ENCODE results near the gene CEP112. TPM values are rescaled to one million over a fixed set of nuclear protein-coding genes. Genes with fewer than 3 reads are reported as not detected.

Gene CEP112
- total and polyA plus RNA-seq, 2 experiments from 2014 or later, result 4.0 to 4.3 TPM

DNA sequence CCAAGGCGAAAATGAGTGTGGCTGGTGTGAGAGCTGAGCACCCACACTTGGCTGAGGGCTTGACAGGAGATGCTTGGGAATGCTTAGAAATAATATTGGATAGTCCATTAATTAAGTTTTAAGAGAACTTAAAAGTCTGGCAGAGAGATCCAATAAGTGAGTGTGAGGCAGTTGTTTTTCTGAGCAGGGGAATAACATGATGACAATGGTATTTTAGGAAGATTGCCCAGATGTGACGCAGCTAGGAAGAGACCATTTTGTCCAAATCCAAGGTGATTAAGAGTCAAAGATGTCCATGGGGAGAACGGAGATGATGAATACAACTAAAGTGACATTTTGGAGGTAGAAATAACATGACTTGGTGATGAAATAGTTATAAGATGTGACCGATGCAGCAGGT lies 527.7 kb downstream of the CEP112 start:
- H3K27ac ChIP-seq (ENCODE audit: low read depth), result no peak overlapping the region
- no peaks in the 10 kb centered on the region for H3K27me3 Mint-ChIP-seq (ENCODE audit: insufficient read depth, low read depth, poor library complexity)

More for the DNA sequence above, 527.7 kb downstream of the CEP112 start:
- H3K27me3 ChIP-seq (ENCODE audit: insufficient read depth), result no peaks in the 10 kb centered on the region
- Mint-ChIP-seq H3K4me1 (peaks cover 9% of the 10 kb centered on the region), H3K4me3 (no peak overlapping the region), H3K36me3 (ENCODE audit: low read depth) (no peaks in the 10 kb centered on the region), H3K9me3 (no peaks in the 10 kb centered on the region; the same call in 1 of the 3 replicates), H3K27ac (no peak overlapping the region)
- H3K4me2 ChIP-seq, result no peak overlapping the region
- TF ChIP-seq JUNB (IDR thresholded peaks at IDR 0.05; ENCODE audit: unreplicated experiment) (no peak), EZH2 (IDR thresholded peaks at IDR 0.05; ENCODE audit: low read depth, unreplicated experiment) (no peak), NANOG (IDR thresholded peaks at IDR 0.05; ENCODE audit: borderline replicate concordance) (no peak), EZH2phosphoT487 (IDR thresholded peaks at IDR 0.05; ENCODE audit: unreplicated experiment) (no peak), REST (IDR thresholded peaks at IDR 0.05; ENCODE audit: unreplicated experiment) (no peak), CREB1 (CRISPR knock-in tag; IDR thresholded peaks at IDR 0.05; ENCODE audit: low read depth) (no peak), ZNF462 (CRISPR knock-in tag; IDR thresholded peaks at IDR 0.05) (no peak), CTCF (conservative IDR thresholded peaks at IDR 0.05; ENCODE audit: low read depth in 2 of 2) (no peak), POLR2AphosphoS5 (IDR thresholded peaks at IDR 0.05; ENCODE audit: low read depth) (no peak), ZNF114 (CRISPR knock-in tag; IDR thresholded peaks at IDR 0.05) (no peak), ETS1 (IDR thresholded peaks at IDR 0.05) (no peak), STAT1 (IDR thresholded peaks at IDR 0.05; ENCODE audit: unreplicated experiment) (no peak), ZNF331 (CRISPR knock-in tag; IDR thresholded peaks at IDR 0.05; ENCODE audit: low read depth) (no peak)
- no peaks in the 10 kb centered on the region for H3K36me3 ChIP-seq (ENCODE audit: insufficient read depth)
- no peak for DNase-seq (ENCODE audit: low spot score)
- H3K9me2 ChIP-seq (ENCODE audit: insufficient read depth), result 0 out of 2 replicates have a peak, but pooled peaks cover 7% of the 10 kb centered on the region
- no peak for ATAC-seq
- no peaks in the 10 kb centered on the region for H3F3A ChIP-seq (replicated peaks; ENCODE audit: low read depth)
- no peak overlapping the region for H3K4me3 ChIP-seq
- H3K4me1 ChIP-seq (ENCODE audit: insufficient read depth), result peaks cover 10% of the 10 kb centered on the region; the same call in 1 of the 2 replicates
- no peaks in the 10 kb centered on the region for H3K79me2 ChIP-seq (replicated peaks; ENCODE audit: insufficient read depth)
- no peak overlapping the region for H2AFZ ChIP-seq
- H4K20me1 ChIP-seq (replicated peaks; ENCODE audit: insufficient read depth), result no peaks in the 10 kb centered on the region
